ENCODE measurements around the gene COX20. TPM values are rescaled to one million over a fixed set of nuclear protein-coding genes. Genes with fewer than 3 reads are reported as not detected.

The COX20 gene
- total RNA-seq, 1 experiment from 2014 or later: 55.0 TPM

DNA sequence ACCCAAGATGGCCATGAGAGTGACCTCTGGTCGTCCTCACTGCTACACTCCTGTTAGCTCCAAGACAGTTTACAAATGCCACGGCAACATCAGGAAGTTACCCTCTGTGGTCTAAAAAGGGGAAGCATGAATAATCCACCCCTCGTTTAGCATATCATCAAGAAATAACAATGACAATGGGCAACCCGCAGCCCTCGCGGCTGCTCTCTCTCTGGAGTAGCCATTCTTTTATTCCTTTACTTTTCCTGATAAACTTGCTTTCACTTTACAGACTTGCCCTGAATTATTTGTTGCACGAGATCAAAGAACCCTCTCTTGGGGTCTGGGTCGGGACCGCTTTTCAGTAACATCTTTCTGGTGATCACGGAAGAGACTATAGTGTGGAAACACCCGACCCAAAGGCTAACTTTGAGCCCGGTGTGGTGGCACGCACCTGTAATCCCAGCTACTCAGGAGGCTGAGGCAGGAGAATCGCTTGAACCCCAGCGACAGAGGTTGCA is 19.8 kb upstream of the COX20 start:
- no peak for ATAC-seq
- DNase-seq (ENCODE audit: low read depth, low spot score): no peak
- POLR2A ChIA-PET: no interaction called here
- in situ Hi-C loops (cut with HindIII; ENCODE audit: low pct_unique_long_range_greater_than_20kb, low sequenced_read_pairs): no loop called here
- no TSS peak for BruUV-seq (replicated peaks)
- Histone ChIP-seq H3K4me3 (ENCODE audit: low read depth in 2 of 2, low read length in 2 of 2) (no peak overlapping the region), H3K4me1 (ENCODE audit: control insufficient read depth, insufficient read depth, low read length) (no peaks in the 10 kb centered on the region), H3K36me3 (ENCODE audit: control insufficient read depth, insufficient read depth, low read length) (no peaks in the 10 kb centered on the region), H3K27ac (ENCODE audit: low read length) (no peak overlapping the region), H3K27me3 (ENCODE audit: control insufficient read depth, insufficient read depth, low read length) (no peaks in the 10 kb centered on the region), H3K9me3 (ENCODE audit: control insufficient read depth, insufficient read depth, low read depth, low read length) (no peaks in the 10 kb centered on the region)
- TF ChIP-seq POLR2AphosphoS5 (IDR thresholded peaks at IDR 0.05; ENCODE audit: low read depth, low read length): no peak
- TF ChIP-seq TCF7L2 (IDR thresholded peaks at IDR 0.05; ENCODE audit: low read depth, low read length): no peak
- TF ChIP-seq, protein P1, sequence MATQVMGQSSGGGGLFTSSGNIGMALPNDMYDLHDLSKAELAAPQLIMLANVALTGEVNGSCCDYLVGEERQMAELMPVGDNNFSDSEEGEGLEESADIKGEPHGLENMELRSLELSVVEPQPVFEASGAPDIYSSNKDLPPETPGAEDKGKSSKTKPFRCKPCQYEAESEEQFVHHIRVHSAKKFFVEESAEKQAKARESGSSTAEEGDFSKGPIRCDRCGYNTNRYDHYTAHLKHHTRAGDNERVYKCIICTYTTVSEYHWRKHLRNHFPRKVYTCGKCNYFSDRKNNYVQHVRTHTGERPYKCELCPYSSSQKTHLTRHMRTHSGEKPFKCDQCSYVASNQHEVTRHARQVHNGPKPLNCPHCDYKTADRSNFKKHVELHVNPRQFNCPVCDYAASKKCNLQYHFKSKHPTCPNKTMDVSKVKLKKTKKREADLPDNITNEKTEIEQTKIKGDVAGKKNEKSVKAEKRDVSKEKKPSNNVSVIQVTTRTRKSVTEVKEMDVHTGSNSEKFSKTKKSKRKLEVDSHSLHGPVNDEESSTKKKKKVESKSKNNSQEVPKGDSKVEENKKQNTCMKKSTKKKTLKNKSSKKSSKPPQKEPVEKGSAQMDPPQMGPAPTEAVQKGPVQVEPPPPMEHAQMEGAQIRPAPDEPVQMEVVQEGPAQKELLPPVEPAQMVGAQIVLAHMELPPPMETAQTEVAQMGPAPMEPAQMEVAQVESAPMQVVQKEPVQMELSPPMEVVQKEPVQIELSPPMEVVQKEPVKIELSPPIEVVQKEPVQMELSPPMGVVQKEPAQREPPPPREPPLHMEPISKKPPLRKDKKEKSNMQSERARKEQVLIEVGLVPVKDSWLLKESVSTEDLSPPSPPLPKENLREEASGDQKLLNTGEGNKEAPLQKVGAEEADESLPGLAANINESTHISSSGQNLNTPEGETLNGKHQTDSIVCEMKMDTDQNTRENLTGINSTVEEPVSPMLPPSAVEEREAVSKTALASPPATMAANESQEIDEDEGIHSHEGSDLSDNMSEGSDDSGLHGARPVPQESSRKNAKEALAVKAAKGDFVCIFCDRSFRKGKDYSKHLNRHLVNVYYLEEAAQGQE (IDR thresholded peaks at IDR 0.05; ENCODE audit: insufficient read depth in 1 of 2, low read depth in 2 of 2, low read length in 1 of 2): no peak
- TF ChIP-seq, protein P2, sequence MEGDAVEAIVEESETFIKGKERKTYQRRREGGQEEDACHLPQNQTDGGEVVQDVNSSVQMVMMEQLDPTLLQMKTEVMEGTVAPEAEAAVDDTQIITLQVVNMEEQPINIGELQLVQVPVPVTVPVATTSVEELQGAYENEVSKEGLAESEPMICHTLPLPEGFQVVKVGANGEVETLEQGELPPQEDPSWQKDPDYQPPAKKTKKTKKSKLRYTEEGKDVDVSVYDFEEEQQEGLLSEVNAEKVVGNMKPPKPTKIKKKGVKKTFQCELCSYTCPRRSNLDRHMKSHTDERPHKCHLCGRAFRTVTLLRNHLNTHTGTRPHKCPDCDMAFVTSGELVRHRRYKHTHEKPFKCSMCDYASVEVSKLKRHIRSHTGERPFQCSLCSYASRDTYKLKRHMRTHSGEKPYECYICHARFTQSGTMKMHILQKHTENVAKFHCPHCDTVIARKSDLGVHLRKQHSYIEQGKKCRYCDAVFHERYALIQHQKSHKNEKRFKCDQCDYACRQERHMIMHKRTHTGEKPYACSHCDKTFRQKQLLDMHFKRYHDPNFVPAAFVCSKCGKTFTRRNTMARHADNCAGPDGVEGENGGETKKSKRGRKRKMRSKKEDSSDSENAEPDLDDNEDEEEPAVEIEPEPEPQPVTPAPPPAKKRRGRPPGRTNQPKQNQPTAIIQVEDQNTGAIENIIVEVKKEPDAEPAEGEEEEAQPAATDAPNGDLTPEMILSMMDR (IDR thresholded peaks at IDR 0.05): no peak
- no peak for TF ChIP-seq SIN3A (IDR thresholded peaks at IDR 0.05; ENCODE audit: borderline replicate concordance, insufficient read depth, low read depth, low read length)
- CTCF ChIA-PET: no interaction called here
- intact Hi-C loops (cut with micrococcal nuclease; ENCODE audit: unreplicated experiment): no loop called here

DNA sequence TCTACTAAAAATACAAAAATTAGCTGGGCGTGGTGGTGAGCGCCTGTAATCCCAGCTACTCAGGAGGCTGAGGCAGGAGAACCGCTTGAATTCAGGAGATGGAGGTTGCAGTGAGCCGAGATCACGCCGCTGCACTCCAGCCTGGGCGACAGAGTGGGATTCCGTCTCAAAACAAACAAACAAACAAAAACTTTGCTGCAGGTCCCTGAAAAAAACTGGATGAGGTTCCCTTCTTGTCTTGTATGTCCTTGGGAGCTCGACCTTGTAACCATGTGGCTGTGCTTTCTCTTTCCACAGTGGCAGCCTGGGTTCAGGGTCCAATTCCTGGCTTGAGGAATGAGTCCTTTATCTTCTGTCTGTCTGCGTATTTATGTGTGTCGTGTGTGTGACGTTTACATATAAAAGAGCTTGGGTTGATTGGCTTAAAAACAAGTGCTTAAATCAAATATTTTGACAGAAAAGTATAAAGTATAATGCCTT is 18.0 kb upstream of the COX20 start:
- no peak for ATAC-seq
- H3K4me3 ChIP-seq (ENCODE audit: low read depth in 2 of 2, low read length in 2 of 2): no peak overlapping the region
- TF ChIP-seq, protein P2 (IDR thresholded peaks at IDR 0.05): no peak
- no peak for TF ChIP-seq TCF7L2 (IDR thresholded peaks at IDR 0.05; ENCODE audit: low read depth, low read length)
- TF ChIP-seq SIN3A (IDR thresholded peaks at IDR 0.05; ENCODE audit: borderline replicate concordance, insufficient read depth, low read depth, low read length): no peak
- TF ChIP-seq, protein P1 (IDR thresholded peaks at IDR 0.05; ENCODE audit: insufficient read depth in 1 of 2, low read depth in 2 of 2, low read length in 1 of 2): no peak
- TF ChIP-seq POLR2AphosphoS5 (IDR thresholded peaks at IDR 0.05; ENCODE audit: low read depth, low read length): no peak
- ChIA-PET CTCF (no interaction called here), POLR2A (no interaction called here)
- H3K36me3 ChIP-seq (ENCODE audit: control insufficient read depth, insufficient read depth, low read length): no peaks in the 10 kb centered on the region
- no peaks in the 10 kb centered on the region for H3K9me3 ChIP-seq (ENCODE audit: control insufficient read depth, insufficient read depth, low read depth, low read length)
- BruUV-seq (replicated peaks): no TSS peak
- H3K27ac ChIP-seq (ENCODE audit: low read length): no peak overlapping the region
- intact Hi-C loops (cut with micrococcal nuclease; ENCODE audit: unreplicated experiment): no loop called here
- H3K4me1 ChIP-seq (ENCODE audit: control insufficient read depth, insufficient read depth, low read length): no peaks in the 10 kb centered on the region
- no peaks in the 10 kb centered on the region for H3K27me3 ChIP-seq (ENCODE audit: control insufficient read depth, insufficient read depth, low read length)
- in situ Hi-C loops (cut with HindIII; ENCODE audit: low pct_unique_long_range_greater_than_20kb, low sequenced_read_pairs): no loop called here
- DNase-seq (ENCODE audit: low read depth, low spot score): no peak

All from Panc1 (cell line).